Right renal pelvis (tissue), 4 donors: ENCODE measurements around the gene FMN2. TPM values are rescaled to one million over a fixed set of nuclear protein-coding genes. Genes with fewer than 3 reads are reported as not detected.

ENCODE experiments used
- DNase-seq, 4 donors: peaks; one replicate each; pipeline ENCODE4 v3.0.0-alpha.2; 2013; ENCODE audit warnings: low read depth in 4 of 4, low spot score in 3 of 4, missing footprints in 1 of 4
- polyA plus RNA-seq, 4 donors: library from polyadenylated mRNA; unstranded; fragments of 120-200 nt; gene quantifications; one replicate each; pipeline ENCODE4 v1.2.1, GENCODE V29; 2013; ENCODE audit not compliant: insufficient read length in 4 of 4

FMN2 gene
- 1 to 10 TPM; 5.3 to 9.3 (median 8.0) TPM for polyA plus RNA-seq

DNA sequence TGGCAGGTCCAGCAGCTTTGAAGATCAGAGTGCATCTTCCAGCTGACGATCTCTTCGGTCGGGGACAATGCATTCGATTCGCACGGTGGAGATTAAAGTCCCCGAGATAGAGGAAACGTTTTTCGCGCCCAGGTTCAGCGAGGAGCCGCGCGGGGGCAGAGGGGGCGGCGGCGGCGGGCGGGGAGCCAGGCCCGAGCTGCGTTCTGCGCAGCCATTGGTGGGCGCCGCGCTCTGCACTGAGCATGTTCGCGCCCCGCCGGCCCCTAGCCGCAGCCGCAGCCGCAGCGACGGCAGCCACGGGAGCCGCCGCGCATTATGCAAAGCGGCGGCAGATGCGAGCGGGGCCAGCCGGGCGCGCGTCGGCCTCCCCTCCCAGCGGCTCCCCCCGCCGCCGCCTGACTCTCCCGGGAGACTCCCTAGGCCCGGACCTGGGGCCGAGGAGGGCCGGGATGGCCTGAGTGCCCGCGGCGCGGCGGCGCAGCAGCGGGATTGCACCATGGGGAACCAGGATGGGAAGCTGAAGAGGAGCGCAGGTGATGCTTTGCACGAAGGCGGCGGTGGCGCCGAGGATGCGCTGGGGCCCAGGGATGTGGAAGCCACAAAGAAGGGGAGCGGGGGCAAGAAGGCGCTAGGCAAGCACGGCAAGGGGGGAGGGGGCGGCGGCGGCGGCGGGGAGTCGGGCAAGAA lies at the start of gene FMN2:
Gene FMN2 (plus strand): TSS at position 270 of the 687 bp plus-strand sequence. CDS start 227 bp downstream, at position 497.
- DNase-seq, result peak in 2 of 4 donors; percentile 15 to 18

GRCh38 chr1:240044620-240045019 lies 47.1 kb upstream of the FMN2 start:
- DNase-seq, result no peak

GRCh38 chr1:240046000-240046399 lies 45.7 kb upstream of the FMN2 start:
- DNase-seq, result no peak

GRCh38 chr1:240054109-240054701 lies 37.5 kb upstream of the FMN2 start:
- DNase-seq, result no peak

DNA sequence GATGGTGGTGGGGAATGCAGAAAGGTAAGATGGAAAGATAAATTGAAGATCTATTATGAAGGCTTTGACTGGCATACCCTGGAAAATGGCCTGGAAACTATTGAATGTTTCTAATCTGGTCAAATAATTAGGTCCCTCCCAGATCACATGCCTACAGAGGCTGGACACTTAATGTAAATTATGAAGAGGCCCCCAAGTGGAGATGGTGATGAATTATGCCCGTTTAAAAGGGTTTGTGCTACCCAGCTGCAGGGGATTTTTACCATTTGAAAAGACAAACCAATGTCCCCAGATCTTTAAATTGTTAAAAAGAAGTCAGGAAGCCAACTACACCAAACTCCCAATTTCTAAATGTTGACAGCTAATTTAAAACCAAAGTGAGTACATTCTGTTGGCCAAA lies 35.7 kb upstream of the FMN2 start:
- DNase-seq, result no peak

- DNase-seq, result no peak
These were observed 35.3 kb upstream of the FMN2 start for GRCh38 chr1:240056350-240056749.

DNA sequence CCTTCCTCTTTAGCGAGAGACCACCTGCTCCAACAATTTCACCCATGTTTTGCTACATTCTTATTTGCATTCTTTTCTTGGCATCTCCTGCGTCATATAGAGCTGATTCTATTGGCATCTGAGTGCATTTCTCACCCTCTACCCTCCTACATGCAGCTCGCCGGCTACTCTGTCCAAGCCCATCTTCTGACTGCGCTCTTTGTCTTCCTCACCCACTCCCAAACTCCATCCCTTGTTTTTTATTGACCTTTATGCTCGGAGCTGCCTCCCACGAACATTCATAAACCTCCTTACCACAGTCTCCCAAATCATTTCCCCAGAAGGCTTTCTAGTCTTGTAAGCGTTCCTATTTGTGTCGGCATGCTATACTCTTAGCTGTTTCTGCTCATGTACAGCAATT lies 33.6 kb upstream of the FMN2 start:
- DNase-seq, result no peak

DNA sequence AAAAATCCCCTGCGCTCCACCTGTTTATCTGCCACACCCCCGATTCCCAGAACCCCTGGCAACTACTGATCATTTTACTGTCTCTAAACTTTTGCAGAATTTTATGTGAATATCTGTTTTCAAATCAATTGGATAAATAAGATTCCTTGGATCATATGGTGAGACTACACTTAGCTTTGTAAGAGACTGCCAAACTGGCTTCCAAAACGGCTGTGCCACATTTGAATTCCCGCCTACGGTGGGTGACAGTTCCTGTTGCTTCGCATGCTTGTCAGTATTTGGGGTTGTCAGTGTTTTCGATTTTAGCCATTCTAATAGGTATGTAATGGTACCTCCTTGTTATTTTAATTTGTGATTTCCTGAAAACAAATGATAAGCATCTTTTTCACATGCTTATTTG lies 22.7 kb upstream of the FMN2 start:
- DNase-seq, result no peak

- DNase-seq, result no peak
These were observed 21.5 kb upstream of the FMN2 start for GRCh38 chr1:240070188-240070587.

DNA sequence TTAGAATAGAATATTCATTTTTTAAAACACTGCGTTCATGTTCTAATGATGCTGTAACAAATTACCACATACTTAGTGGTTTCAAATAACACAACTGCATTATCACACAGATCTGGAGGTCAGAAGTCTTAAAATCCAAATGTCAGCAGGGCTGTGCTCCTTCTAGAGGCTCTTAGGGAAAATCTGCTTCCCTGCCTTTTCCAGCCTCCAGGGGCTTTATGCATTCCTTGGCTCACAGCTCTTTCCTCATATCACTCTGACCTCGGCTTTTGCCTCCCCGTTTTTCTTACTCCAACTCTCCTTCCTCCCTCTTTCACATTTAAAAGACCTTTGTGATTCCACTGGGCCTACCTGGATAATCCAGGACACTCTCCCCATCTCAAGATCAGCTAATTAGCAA lies 18.6 kb upstream of the FMN2 start:
- no peak for DNase-seq

- DNase-seq, result no peak
These were observed 17.3 kb upstream of the FMN2 start for GRCh38 chr1:240074422-240074821.

- no peak for DNase-seq
These were observed 16.8 kb upstream of the FMN2 start for GRCh38 chr1:240074908-240075307.

GRCh38 chr1:240084337-240084736 lies 7.3 kb upstream of the FMN2 start:
- DNase-seq, result no peak

- DNase-seq, result no peak
These were observed 6.9 kb upstream of the FMN2 start for GRCh38 chr1:240084749-240085148.

GRCh38 chr1:240086726-240087125 lies 5.0 kb upstream of the FMN2 start:
- no peak for DNase-seq

DNA sequence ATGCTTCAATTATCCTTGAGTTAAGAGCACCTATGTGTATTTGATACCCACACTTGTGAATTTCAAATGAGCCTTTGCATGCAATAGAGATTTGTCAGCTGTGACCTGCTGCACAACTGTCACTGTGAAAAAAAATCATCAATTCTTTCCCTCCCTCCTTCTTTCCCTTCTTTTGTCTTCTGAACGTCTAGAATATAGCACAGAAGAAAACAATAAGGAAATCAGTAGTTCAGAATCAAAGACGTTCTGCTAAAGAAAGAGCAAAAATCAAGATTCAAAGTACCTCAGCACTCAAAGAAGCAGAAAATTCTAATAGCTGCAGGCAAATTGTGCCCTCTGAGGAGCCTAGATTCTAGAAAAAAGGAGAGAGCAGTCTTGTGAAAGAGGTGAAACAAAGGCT lies 1.7 kb upstream of the FMN2 start:
- DNase-seq, result no peak

- DNase-seq, result no peak
These were observed 604 bp upstream of the FMN2 start for GRCh38 chr1:240090957-240091600.

DNA sequence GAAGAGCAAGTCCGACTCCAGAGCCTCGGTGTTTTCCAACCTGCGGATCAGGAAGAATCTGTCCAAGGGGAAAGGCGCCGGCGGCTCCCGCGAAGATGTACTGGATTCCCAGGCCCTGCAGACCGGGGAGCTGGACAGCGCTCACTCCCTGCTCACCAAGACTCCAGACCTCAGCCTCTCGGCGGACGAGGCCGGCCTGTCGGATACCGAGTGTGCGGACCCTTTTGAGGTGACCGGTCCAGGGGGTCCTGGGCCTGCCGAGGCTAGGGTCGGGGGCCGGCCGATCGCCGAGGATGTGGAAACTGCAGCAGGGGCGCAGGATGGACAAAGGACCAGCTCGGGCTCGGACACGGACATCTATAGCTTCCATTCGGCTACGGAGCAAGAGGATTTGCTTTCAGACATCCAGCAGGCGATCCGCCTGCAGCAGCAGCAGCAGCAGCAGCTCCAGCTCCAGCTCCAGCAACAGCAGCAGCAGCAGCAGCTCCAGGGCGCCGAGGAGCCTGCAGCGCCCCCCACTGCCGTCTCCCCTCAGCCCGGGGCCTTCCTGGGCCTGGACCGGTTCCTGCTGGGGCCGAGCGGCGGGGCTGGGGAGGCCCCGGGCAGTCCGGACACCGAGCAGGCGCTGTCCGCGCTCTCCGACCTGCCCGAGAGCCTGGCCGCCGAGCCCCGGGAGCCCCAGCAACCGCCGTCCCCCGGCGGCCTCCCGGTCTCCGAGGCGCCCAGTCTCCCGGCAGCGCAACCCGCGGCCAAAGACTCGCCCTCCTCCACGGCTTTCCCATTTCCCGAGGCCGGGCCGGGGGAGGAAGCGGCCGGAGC lies 827 bp downstream of the FMN2 start:
- DNase-seq, result peak in 2 of 4 donors; percentile 19 to 44

DNA sequence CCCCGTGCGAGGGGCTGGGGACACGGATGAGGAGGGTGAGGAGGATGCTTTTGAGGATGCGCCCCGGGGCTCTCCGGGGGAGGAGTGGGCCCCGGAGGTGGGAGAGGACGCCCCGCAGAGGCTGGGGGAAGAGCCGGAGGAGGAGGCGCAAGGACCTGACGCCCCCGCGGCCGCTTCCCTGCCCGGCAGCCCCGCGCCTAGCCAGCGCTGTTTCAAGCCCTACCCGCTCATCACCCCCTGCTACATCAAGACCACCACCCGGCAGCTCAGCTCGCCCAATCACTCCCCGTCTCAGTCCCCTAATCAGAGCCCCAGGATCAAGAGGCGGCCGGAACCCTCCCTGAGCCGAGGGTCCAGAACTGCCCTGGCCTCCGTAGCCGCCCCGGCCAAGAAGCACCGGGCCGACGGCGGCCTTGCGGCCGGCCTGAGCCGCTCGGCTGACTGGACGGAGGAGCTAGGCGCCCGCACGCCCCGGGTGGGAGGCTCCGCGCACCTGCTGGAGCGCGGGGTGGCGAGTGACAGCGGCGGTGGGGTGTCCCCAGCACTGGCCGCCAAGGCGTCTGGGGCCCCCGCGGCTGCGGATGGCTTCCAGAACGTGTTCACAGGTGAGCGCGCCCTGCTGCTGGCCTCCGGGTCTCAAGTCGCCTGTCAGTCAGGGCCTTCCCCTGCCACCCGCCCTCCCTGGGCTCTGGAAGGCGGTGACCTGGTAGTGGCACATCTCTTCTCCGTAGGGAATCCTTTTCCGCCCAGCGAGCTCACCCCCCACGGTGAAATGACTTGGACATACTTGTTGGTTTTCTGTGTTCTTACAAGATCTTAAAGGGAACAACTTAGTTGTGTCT lies 1.7 kb downstream of the FMN2 start:
- peak in 1 of 4 donors; percentile 20 for DNase-seq

GRCh38 chr1:240094041-240094722 lies 2.5 kb downstream of the FMN2 start:
- no peak for DNase-seq
